Activated CD8-positive, alpha-beta memory T cell treated with anti-CD3 and anti-CD28 coated beads, Interleukin-2, amount 50 U/mL, for 24 hours (primary cell): ENCODE data around the gene ABCC9.
"Not testable (repeated sequence)": the region's sequence is repeated elsewhere in the genome, so short reads cannot be mapped to it uniquely, and the experiment has no call there.

Experiments
- DNase-seq: peaks from one replicate; pipeline ENCODE4 v3.0.0-alpha.2; 2020; ENCODE audit errors: extremely low read depth

ABCC9 gene

GRCh38 chr12:21933656-21934055 lies 7.6 kb downstream of the ABCC9 start:
- DNase-seq: no peak

- DNase-seq: not testable (repeated sequence)
These were observed 11.3 kb downstream of the ABCC9 start for GRCh38 chr12:21929972-21930371.

- DNase-seq: no peak
These were observed 15.8 kb downstream of the ABCC9 start for GRCh38 chr12:21925296-21925913.

GRCh38 chr12:21921436-21921835 lies 19.8 kb downstream of the ABCC9 start:
- no peak for DNase-seq

GRCh38 chr12:21918456-21918855 lies 22.8 kb downstream of the ABCC9 start:
- DNase-seq: no peak

- DNase-seq: no peak
These were observed 27.4 kb downstream of the ABCC9 start for GRCh38 chr12:21913823-21914222.

- no peak for DNase-seq
These were observed 28.9 kb downstream of the ABCC9 start for GRCh38 chr12:21912318-21912717.

- no peak for DNase-seq
These were observed 29.4 kb downstream of the ABCC9 start for GRCh38 chr12:21911832-21912231.

GRCh38 chr12:21910657-21911056 lies 30.6 kb downstream of the ABCC9 start:
- no peak for DNase-seq

GRCh38 chr12:21907948-21908837 lies 33.0 kb downstream of the ABCC9 start:
- DNase-seq: no peak

GRCh38 chr12:21906919-21907493 lies 34.2 kb downstream of the ABCC9 start:
- no peak for DNase-seq

GRCh38 chr12:21899532-21899931 lies 41.7 kb downstream of the ABCC9 start:
- DNase-seq: not testable (repeated sequence)

- no peak for DNase-seq
These were observed 45.6 kb downstream of the ABCC9 start for GRCh38 chr12:21895651-21896050.

GRCh38 chr12:21894792-21895595 lies 46.2 kb downstream of the ABCC9 start:
- DNase-seq: no peak

- no peak for DNase-seq
These were observed 47.3 kb downstream of the ABCC9 start for GRCh38 chr12:21893924-21894323.

- no peak for DNase-seq
These were observed 48.9 kb downstream of the ABCC9 start for GRCh38 chr12:21892341-21892740.

- DNase-seq: no peak
These were observed 49.4 kb downstream of the ABCC9 start for GRCh38 chr12:21891751-21892217.

GRCh38 chr12:21888276-21888863 lies 52.9 kb downstream of the ABCC9 start:
- no peak for DNase-seq

- DNase-seq: no peak
These were observed 56.3 kb downstream of the ABCC9 start for GRCh38 chr12:21884936-21885335.

- DNase-seq: no peak
These were observed 58.6 kb downstream of the ABCC9 start for GRCh38 chr12:21882635-21883034.

- DNase-seq: no peak
These were observed 59.3 kb downstream of the ABCC9 start for GRCh38 chr12:21881965-21882364.

- DNase-seq: no peak
These were observed 61.9 kb downstream of the ABCC9 start for GRCh38 chr12:21879312-21879711.
